Urinary bladder (tissue), 2 donors: ENCODE data around the gene MEGF9. TPM values are rescaled to one million over a fixed set of nuclear protein-coding genes. Genes with fewer than 3 reads are reported as not detected.

ENCODE experiments used
- polyA plus RNA-seq: library from polyadenylated mRNA; stranded (reverse); fragments of 200-250 nt; gene quantifications from one replicate; pipeline ENCODE4 v1.2.3, GENCODE V29; 2013
- total RNA-seq: library from RNA; depleted of rRNA; stranded (reverse); fragments of >200 nt; gene quantifications from one replicate; pipeline ENCODE4 v1.2.3, GENCODE V29; 2014
- donor health status: healthy.

Gene MEGF9
- total and polyA plus RNA-seq, 2 donors = 9.7 to 18.3 TPM

Other genes starting within 250 kb of the MEGF9 start
- 31.9 TPM for gene CDK5RAP2, start 134.3 kb downstream of the MEGF9 start, total RNA-seq
- 27.5 TPM for gene CDK5RAP2, start 134.3 kb downstream of the MEGF9 start, polyA plus RNA-seq
- 48.5 TPM for gene FBXW2, start 78.9 kb upstream of the MEGF9 start, total RNA-seq
- 29.3 TPM for gene FBXW2, start 78.9 kb upstream of the MEGF9 start, polyA plus RNA-seq
- 38.0 TPM for gene PSMD5, start 128.5 kb upstream of the MEGF9 start, total RNA-seq
- 27.6 TPM for gene PSMD5, start 128.5 kb upstream of the MEGF9 start, polyA plus RNA-seq
- 36.6 TPM for gene PHF19, start 162.7 kb upstream of the MEGF9 start, total RNA-seq
- gene PHF19, start 162.7 kb upstream of the MEGF9 start, polyA plus RNA-seq = 44.6 TPM
- gene TRAF1, start 212.3 kb upstream of the MEGF9 start, total RNA-seq = 4.5 TPM
- gene TRAF1, start 212.3 kb upstream of the MEGF9 start, polyA plus RNA-seq = 5.3 TPM